Type B pancreatic cell (in vitro differentiated cells): ENCODE measurements around the gene NEK7. TPM values are rescaled to one million over a fixed set of nuclear protein-coding genes. Genes with fewer than 3 reads are reported as not detected.

Experiments used
- DNase-seq: peaks from one replicate; pipeline ENCODE4 v3.0.0; 2021; ENCODE audit warnings: mixed read lengths; ENCODE audit not compliant: unreplicated experiment; ENCODE audit errors: extremely low spot score
- H3K27ac Mint-ChIP-seq: 2 replicates; pipeline ENCODE4 v1.8.0; 2021; ENCODE audit warnings: mild to moderate bottlenecking, mixed read lengths
- H3K27me3 Mint-ChIP-seq: 2 replicates; pipeline ENCODE4 v1.8.0; 2021; ENCODE audit warnings: mixed read lengths
- H3K36me3 Mint-ChIP-seq: 2 replicates; pipeline ENCODE4 v1.8.0; 2021; ENCODE audit warnings: mixed read lengths
- H3K4me1 Mint-ChIP-seq: one replicate; pipeline ENCODE4 v1.8.0; 2021; ENCODE audit warnings: mixed read lengths; ENCODE audit not compliant: unreplicated experiment
- H3K4me3 Mint-ChIP-seq: 2 replicates; pipeline ENCODE4 v1.8.0; 2021; ENCODE audit warnings: mild to moderate bottlenecking, mixed read lengths
- H3K9me3 Mint-ChIP-seq: 2 replicates; pipeline ENCODE4 v1.8.0; 2021; ENCODE audit warnings: mixed read lengths
- total RNA-seq: library from RNA; stranded (reverse); gene quantifications from 2 replicates; pipeline ENCODE4 v1.2.1, GENCODE V29; 2021; ENCODE audit warnings: low replicate concordance
- TF ChIP-seq, protein P1 (sequence below): fragments of 200-600 bp; sonication (generic); conservative IDR thresholded peaks from 2 replicates; pipeline ENCODE4 v1.5.0; 2021; ENCODE audit warnings: antibody characterized with exemption, mild to moderate bottlenecking

NEK7 gene
- total RNA-seq, 1 donor from 2014 or later, result 35.1 TPM

DNA sequence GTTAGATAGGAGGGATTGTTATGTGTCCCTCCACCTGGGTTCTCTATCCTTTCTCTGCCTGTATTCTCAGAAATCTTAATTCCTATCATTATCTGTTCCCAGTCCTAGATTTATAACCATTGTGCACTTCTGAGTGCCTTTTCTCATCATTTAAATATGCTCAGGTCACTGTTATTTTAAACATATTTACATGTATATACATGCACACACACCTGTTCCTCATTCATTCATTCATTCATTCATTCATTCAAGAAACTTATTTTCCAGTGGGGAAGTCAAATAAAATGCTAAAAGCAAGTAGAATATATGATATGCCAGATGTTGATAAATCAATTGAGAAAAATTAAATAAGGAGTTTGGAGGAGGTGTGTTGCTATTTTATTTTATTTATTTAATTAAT lies 110.3 kb downstream of the NEK7 start:
- Mint-ChIP-seq H3K4me3 (no peak overlapping the region), H3K27me3 (no peaks in the 10 kb centered on the region), H3K9me3 (no peaks in the 10 kb centered on the region), H3K4me1 (no peaks in the 10 kb centered on the region), H3K27ac (no peak overlapping the region), H3K36me3 (no peaks in the 10 kb centered on the region)
- TF ChIP-seq, protein P1, sequence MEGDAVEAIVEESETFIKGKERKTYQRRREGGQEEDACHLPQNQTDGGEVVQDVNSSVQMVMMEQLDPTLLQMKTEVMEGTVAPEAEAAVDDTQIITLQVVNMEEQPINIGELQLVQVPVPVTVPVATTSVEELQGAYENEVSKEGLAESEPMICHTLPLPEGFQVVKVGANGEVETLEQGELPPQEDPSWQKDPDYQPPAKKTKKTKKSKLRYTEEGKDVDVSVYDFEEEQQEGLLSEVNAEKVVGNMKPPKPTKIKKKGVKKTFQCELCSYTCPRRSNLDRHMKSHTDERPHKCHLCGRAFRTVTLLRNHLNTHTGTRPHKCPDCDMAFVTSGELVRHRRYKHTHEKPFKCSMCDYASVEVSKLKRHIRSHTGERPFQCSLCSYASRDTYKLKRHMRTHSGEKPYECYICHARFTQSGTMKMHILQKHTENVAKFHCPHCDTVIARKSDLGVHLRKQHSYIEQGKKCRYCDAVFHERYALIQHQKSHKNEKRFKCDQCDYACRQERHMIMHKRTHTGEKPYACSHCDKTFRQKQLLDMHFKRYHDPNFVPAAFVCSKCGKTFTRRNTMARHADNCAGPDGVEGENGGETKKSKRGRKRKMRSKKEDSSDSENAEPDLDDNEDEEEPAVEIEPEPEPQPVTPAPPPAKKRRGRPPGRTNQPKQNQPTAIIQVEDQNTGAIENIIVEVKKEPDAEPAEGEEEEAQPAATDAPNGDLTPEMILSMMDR, result no peak
- no peak for DNase-seq

DNA sequence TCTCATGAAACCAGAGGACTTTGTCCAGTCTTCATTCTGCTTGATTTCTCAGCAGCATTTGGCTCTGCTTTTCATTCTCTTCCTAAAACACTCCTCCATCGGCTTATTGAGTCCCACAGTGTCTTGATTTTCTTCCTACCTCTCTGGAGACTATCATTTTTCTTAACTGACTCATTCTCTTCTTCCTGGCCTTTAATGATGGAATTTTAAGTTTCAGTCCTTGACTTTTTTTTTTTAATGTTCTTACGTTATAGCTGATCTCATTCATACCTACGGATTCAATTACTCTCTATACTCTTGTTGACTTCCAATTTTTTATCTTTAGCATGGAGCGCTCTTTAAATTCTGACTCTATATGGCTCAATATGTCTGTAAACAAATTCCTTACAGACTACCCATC lies 111.1 kb downstream of the NEK7 start:
- DNase-seq, result no peak
- Mint-ChIP-seq H3K27me3 (no peaks in the 10 kb centered on the region), H3K4me1 (no peaks in the 10 kb centered on the region), H3K9me3 (no peaks in the 10 kb centered on the region), H3K27ac (no peak overlapping the region), H3K36me3 (no peaks in the 10 kb centered on the region), H3K4me3 (no peak overlapping the region)
- TF ChIP-seq, protein P1, result no peak

DNA sequence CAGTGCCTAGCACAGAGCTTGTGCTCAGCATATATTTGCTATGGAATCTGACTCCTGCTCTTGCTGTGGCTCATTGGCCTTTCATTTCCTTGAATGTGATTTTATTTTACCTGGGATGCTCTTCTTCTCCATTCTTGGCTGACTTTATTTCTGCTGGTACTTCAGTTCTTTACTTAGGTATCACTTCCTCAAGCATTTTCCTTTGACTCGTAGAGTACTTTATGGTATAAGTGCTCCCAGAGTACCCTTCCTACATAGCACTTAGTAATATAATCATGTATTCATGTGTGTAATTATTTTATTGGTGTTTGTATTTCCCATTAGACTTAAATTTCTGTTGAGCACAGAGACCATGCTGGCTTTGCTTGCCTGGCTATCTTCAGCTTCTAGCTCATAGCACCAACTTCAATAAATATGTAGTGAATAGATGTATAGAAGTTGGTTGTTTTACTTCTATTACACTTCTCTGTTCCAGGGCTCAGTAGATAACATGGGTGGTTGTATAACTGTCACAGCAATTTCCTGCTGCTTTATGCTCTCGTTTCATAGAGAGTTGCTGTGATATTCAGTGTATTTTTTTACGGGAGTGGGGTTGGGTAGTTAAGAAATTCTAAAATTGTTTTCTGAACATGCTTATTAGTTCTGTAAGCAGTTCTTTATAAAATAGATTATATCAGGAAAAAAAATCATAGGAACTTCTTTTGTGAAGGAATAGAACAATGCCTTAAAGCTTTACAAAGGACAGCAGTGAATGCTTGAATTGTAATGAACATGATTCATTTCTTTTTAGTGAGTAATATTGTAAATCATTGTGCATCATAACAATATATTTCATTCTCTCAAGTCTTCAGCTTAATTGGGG lies 112.2 kb downstream of the NEK7 start:
- Mint-ChIP-seq H3K27ac (no peak overlapping the region), H3K4me1 (peaks cover 5% of the 10 kb centered on the region), H3K36me3 (no peaks in the 10 kb centered on the region), H3K27me3 (no peaks in the 10 kb centered on the region), H3K9me3 (no peaks in the 10 kb centered on the region), H3K4me3 (no peak overlapping the region)
- DNase-seq, result no peak
- TF ChIP-seq, protein P1, result no peak

DNA sequence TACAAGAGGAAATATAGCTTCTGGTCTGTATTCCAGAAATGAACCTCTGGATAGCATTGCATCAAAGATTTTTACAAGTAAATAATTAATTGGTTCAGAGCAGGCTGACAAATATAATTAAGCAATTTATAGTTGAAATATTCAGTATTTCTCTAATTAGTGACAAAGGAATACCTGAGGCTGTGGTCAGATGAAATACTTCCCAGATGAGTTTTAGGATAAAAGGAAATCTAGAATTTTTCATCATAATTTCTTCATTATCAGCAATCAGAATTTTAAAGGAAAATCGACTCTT lies 112.8 kb downstream of the NEK7 start:
- Mint-ChIP-seq H3K27me3 (no peaks in the 10 kb centered on the region), H3K4me3 (no peak overlapping the region), H3K9me3 (no peaks in the 10 kb centered on the region), H3K36me3 (no peaks in the 10 kb centered on the region), H3K4me1 (peaks cover 7% of the 10 kb centered on the region), H3K27ac (no peak overlapping the region)
- TF ChIP-seq, protein P1, result no peak
- DNase-seq, result no peak

DNA sequence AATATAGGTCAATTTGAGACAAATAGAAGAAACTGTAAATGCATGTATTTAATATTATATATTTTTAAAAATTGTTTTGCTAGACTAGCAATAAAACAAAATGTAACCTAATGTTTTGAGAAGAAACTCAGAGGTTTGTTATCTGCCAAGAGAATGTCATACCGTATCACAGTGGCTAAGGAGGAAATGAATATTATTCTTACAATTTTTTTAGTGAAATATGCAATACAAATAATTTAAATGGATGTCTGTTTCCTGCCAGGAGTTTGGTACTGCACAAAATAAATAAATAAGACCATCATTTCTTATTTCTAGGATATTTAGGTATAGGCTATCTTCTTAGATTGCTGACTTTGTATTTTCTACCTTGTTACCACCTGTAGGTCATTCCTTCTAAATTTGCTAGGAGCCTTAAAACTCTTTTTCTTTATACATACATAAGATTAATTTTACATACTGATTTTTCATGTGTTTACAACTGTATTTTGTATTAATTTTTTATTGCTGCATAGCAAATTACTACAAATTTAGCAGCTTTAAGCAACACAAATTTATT lies 113.6 kb downstream of the NEK7 start:
- TF ChIP-seq, protein P1, result no peak
- no peak overlapping the region for H3K4me3 Mint-ChIP-seq
- no peaks in the 10 kb centered on the region for H3K9me3 Mint-ChIP-seq
- no peaks in the 10 kb centered on the region for H3K36me3 Mint-ChIP-seq
- no peak for DNase-seq
- H3K27me3 Mint-ChIP-seq, result no peaks in the 10 kb centered on the region
- peaks cover 7% of the 10 kb centered on the region for H3K4me1 Mint-ChIP-seq
- no peak overlapping the region for H3K27ac Mint-ChIP-seq
